Measurements from ENCODE around the gene TTC38.

The TTC38 gene

GRCh38 chr22:46337870-46338269 is 70.1 kb downstream of the TTC38 start:
- no peak for DNase-seq (ENCODE audit: extremely low spot score)
- POLR2A ChIA-PET = no interaction called here
- TF ChIP-seq CTCF (IDR thresholded peaks at IDR 0.05; ENCODE audit: control extremely low read depth, extremely low read depth, low read depth, missing control alignments) = no peak
- CTCF ChIA-PET = interaction anchor here (0.6 kb wide), 1 partner anchor 226 kb away, joined by 3 read pairs; no protein-coding TSS in a partner anchor

- POLR2A ChIA-PET = no interaction called here
- no peak for TF ChIP-seq CTCF (IDR thresholded peaks at IDR 0.05; ENCODE audit: control extremely low read depth, extremely low read depth, low read depth, missing control alignments)
- no peak for DNase-seq (ENCODE audit: extremely low spot score)
- CTCF ChIA-PET = interaction anchor here (1.1 kb wide), 1 partner anchor 11 kb away, joined by 3 read pairs; no protein-coding TSS in a partner anchor
These were observed 70.8 kb downstream of the TTC38 start for GRCh38 chr22:46338636-46339035.

- CTCF ChIA-PET = interaction anchor here (1.0 to 1.3 kb wide), 2 partner anchors 16 to 334 kb away, joined by 4 to 5 read pairs; no protein-coding TSS in a partner anchor
These were observed 72.1 kb downstream of the TTC38 start for GRCh38 chr22:46339956-46340355.

GRCh38 chr22:46340676-46341075 is 72.9 kb downstream of the TTC38 start:
- CTCF ChIA-PET = interaction anchor here (1.0 to 1.3 kb wide), 3 partner anchors 15 to 334 kb away, joined by 4 to 5 read pairs (median 5); no protein-coding TSS in a partner anchor
- no peak for TF ChIP-seq CTCF (IDR thresholded peaks at IDR 0.05; ENCODE audit: control extremely low read depth, extremely low read depth, low read depth, missing control alignments)
- DNase-seq (ENCODE audit: extremely low spot score) = no peak
- POLR2A ChIA-PET = no interaction called here

More at GRCh38 chr22:46339956-46340355, 72.1 kb downstream of the TTC38 start:
- DNase-seq (ENCODE audit: extremely low spot score) = no peak
- POLR2A ChIA-PET = interaction anchor here (0.6 kb wide), 1 partner anchor 13 kb away, joined by 3 read pairs; no protein-coding TSS in a partner anchor
- TF ChIP-seq CTCF (IDR thresholded peaks at IDR 0.05; ENCODE audit: control extremely low read depth, extremely low read depth, low read depth, missing control alignments) = no peak

Measured in GM10248 (cell line).